Heart left ventricle (tissue), 13 donors: ENCODE data around the gene CC2D1A.

Experiments used
- POLR2A ChIP-seq, 2 donors: fragments of 450-650 bp; IDR thresholded peaks; one replicate each; pipeline ENCODE4 v1.6.1; 2017; ENCODE audit warnings: antibody characterized with exemption in 2 of 2, mild to moderate bottlenecking in 2 of 2, moderate library complexity in 2 of 2
- TF ChIP-seq, protein P1 (sequence below), 12 donors: fragments of 200-600 bp; sonication (generic) in 4 of 12; IDR thresholded peaks; one replicate each; pipeline versions ENCODE4 v1.5.0 to v1.8.0; 2018 to 2022; ENCODE audit warnings: antibody characterized with exemption in 12 of 12, mild to moderate bottlenecking in 5 of 12
- donor health status: ischemic (EF 13 %, LVEDD 7.1; RV severe dilation, severe dysfunction).
- donor health status: DM: no; HTN: yes; CAD: no.
- donor health status: DM: no; HTN: no; CAD: no.
- donor health status: ischemic (EF 25% LVEDD 6.9; RV normal size, moderate dysfunction).
- donor health status: ischemic (EF 25% LVEDD 5.7; RV mildly dilated, moderate dysfunction).
- donor health status: ischemic (EF 35%, LVEDD 5.7; RV mildly dilated, moderate dysfunction).
- donor health status: nonischemic (EF 11% LVEDD 7.7; RV severe dilation, severe dysfunction).
- donor health status: DM: yes; HTN: yes; CAD: no.
- donor health status: PGD.
- donor health status: ischemic (EF 29% LVEDD 5.4; RV normal size, mild dysfunction).
- donor health status: nonischemic (EF 23%, LVEDD 6.1; RV moderate dilation, normal function).

DNA sequence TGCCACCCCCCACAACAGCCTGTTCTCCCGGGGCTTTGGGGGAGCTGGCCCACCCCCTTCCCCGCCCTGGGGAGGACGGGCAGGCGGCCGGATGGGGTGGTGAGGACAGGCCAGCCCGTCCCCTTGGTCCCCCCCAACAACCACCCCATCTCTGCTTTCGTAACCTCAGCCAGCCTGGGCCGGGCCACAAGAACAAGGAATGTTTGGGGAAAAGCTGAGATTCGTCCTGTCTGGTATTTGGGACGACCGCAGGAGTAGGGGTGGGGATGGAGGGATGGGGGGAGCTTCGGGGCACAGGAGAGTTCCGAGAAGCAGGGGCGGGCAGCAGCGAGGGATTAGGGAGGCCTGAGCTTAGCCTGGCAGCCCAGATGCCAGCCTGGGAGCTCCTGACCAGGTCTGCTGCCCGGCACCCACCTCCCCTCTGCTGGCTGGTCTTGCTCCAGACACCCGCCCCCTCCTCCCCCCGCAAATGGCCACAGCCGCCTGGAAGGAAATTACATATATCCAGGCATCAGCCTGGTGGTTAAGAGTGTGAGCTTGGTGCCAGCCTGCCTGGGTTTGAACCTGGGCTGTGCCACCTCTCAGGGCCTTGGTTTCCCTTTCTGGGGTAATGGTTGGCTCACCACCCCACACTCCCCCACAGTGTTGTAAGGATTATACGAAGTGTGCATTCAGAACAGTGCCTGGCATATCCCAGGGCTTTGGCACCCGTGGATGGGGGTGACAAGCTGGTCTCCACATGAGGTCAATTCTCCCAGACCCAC lies 32.5 kb downstream of the CC2D1A start, which contains the start of gene PODNL1:
- TF ChIP-seq, protein P1, sequence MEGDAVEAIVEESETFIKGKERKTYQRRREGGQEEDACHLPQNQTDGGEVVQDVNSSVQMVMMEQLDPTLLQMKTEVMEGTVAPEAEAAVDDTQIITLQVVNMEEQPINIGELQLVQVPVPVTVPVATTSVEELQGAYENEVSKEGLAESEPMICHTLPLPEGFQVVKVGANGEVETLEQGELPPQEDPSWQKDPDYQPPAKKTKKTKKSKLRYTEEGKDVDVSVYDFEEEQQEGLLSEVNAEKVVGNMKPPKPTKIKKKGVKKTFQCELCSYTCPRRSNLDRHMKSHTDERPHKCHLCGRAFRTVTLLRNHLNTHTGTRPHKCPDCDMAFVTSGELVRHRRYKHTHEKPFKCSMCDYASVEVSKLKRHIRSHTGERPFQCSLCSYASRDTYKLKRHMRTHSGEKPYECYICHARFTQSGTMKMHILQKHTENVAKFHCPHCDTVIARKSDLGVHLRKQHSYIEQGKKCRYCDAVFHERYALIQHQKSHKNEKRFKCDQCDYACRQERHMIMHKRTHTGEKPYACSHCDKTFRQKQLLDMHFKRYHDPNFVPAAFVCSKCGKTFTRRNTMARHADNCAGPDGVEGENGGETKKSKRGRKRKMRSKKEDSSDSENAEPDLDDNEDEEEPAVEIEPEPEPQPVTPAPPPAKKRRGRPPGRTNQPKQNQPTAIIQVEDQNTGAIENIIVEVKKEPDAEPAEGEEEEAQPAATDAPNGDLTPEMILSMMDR (IDR thresholded peaks at IDR 0.05): no peak
- TF ChIP-seq POLR2A (IDR thresholded peaks at IDR 0.05): no peak
